Stimulated activated CD4-positive, alpha-beta T cell treated with anti-CD3 and anti-CD28 coated beads, TNF-alpha, amount 100 ng/mL, for 24 hours (primary cell): ENCODE measurements around the gene FRS3.
"Not testable (repeated sequence)": the region's sequence is repeated elsewhere in the genome, so short reads cannot be mapped to it uniquely, and the experiment has no call there.

Experiments
- DNase-seq, 3 experiments: peaks; one replicate each; pipeline ENCODE4 v3.0.0-alpha.2; 2020; ENCODE audit warnings: low read depth in 3 of 3

FRS3 gene

GRCh38 chr6:41779788-41780550 lies at the start of gene FRS3:
TSS of gene FRS3 (minus strand) at chr6:41779900. CDS start at chr6:41776987, 2,913 bp downstream.
- DNase-seq: peak; percentile 98 to 100 (median 99)

GRCh38 chr6:41826343-41827022 lies 46.8 kb upstream of the FRS3 start:
- no peak for DNase-seq

GRCh38 chr6:41824571-41825569 lies 45.2 kb upstream of the FRS3 start:
- DNase-seq: no peak

GRCh38 chr6:41823178-41823577 lies 43.5 kb upstream of the FRS3 start:
- no peak for DNase-seq

- DNase-seq: no peak
These were observed 42.3 kb upstream of the FRS3 start for GRCh38 chr6:41822021-41822420.

GRCh38 chr6:41821266-41821665 lies 41.6 kb upstream of the FRS3 start:
- DNase-seq: no peak

GRCh38 chr6:41818271-41819054 lies 38.8 kb upstream of the FRS3 start:
- no peak for DNase-seq

- DNase-seq: no peak
These were observed 35.9 kb upstream of the FRS3 start for GRCh38 chr6:41815587-41815986.

- DNase-seq: no peak
These were observed 34.9 kb upstream of the FRS3 start for GRCh38 chr6:41814629-41815028.

- DNase-seq: no peak
These were observed 34.3 kb upstream of the FRS3 start for GRCh38 chr6:41813956-41814355.

- no peak for DNase-seq
These were observed 33.8 kb upstream of the FRS3 start for GRCh38 chr6:41813469-41813868.

GRCh38 chr6:41811946-41812345 lies 32.2 kb upstream of the FRS3 start:
- not testable (repeated sequence) for DNase-seq

- DNase-seq: no peak
These were observed 31.4 kb upstream of the FRS3 start for GRCh38 chr6:41811095-41811494.

GRCh38 chr6:41805830-41806774 lies 26.4 kb upstream of the FRS3 start:
- no peak for DNase-seq

GRCh38 chr6:41801380-41801779 lies 21.7 kb upstream of the FRS3 start:
- DNase-seq: no peak

GRCh38 chr6:41799559-41799911 lies 19.8 kb upstream of the FRS3 start:
- DNase-seq: no peak

- no peak for DNase-seq
These were observed 19.3 kb upstream of the FRS3 start for GRCh38 chr6:41798901-41799558.

GRCh38 chr6:41796474-41796873 lies 16.8 kb upstream of the FRS3 start:
- DNase-seq: no peak

- DNase-seq: no peak
These were observed 12.3 kb upstream of the FRS3 start for GRCh38 chr6:41791984-41792383.

GRCh38 chr6:41791305-41791704 lies 11.6 kb upstream of the FRS3 start:
- DNase-seq: no peak
